Posterior cingulate gyrus (tissue), 11 donors: ENCODE data around the gene INTS2.
"Not testable (repeated sequence)": the region's sequence is repeated elsewhere in the genome, so short reads cannot be mapped to it uniquely, and the experiment has no call there.

ENCODE experiments used
- DNase-seq, 10 donors: peaks; one replicate each; pipeline versions ENCODE4 v3.0.0 to v3.0.0-alpha.2; 2020 to 2021; ENCODE audit warnings: mixed read lengths in 3 of 10
- intact Hi-C: fragments of 100-400 bp; cut with DNase I; formaldehyde crosslinking; loops from one replicate; pipeline ENCODE4 v1.15.1; 2023

INTS2 gene, protein sequence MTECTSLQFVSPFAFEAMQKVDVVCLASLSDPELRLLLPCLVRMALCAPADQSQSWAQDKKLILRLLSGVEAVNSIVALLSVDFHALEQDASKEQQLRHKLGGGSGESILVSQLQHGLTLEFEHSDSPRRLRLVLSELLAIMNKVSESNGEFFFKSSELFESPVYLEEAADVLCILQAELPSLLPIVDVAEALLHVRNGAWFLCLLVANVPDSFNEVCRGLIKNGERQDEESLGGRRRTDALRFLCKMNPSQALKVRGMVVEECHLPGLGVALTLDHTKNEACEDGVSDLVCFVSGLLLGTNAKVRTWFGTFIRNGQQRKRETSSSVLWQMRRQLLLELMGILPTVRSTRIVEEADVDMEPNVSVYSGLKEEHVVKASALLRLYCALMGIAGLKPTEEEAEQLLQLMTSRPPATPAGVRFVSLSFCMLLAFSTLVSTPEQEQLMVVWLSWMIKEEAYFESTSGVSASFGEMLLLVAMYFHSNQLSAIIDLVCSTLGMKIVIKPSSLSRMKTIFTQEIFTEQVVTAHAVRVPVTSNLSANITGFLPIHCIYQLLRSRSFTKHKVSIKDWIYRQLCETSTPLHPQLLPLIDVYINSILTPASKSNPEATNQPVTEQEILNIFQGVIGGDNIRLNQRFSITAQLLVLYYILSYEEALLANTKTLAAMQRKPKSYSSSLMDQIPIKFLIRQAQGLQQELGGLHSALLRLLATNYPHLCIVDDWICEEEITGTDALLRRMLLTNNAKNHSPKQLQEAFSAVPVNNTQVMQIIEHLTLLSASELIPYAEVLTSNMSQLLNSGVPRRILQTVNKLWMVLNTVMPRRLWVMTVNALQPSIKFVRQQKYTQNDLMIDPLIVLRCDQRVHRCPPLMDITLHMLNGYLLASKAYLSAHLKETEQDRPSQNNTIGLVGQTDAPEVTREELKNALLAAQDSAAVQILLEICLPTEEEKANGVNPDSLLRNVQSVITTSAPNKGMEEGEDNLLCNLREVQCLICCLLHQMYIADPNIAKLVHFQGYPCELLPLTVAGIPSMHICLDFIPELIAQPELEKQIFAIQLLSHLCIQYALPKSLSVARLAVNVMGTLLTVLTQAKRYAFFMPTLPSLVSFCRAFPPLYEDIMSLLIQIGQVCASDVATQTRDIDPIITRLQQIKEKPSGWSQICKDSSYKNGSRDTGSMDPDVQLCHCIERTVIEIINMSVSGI

GRCh38 chr17:61927208-61928100 is at the start of gene INTS2:
INTS2 (minus strand) TSS chr17:61927982; CDS start chr17:61926644, 1,338 bp downstream.
- peak; percentile 92 to 99 (median 96) for DNase-seq
- intact Hi-C loops: loop anchor here (1.0 to 10.0 kb wide), 2 partner anchors 63 to 139 kb away; partner anchors contain the start of gene BRIP1

GRCh38 chr17:61974115-61974514 is 46.3 kb upstream of the INTS2 start:
- intact Hi-C loops: no loop called here

DNA sequence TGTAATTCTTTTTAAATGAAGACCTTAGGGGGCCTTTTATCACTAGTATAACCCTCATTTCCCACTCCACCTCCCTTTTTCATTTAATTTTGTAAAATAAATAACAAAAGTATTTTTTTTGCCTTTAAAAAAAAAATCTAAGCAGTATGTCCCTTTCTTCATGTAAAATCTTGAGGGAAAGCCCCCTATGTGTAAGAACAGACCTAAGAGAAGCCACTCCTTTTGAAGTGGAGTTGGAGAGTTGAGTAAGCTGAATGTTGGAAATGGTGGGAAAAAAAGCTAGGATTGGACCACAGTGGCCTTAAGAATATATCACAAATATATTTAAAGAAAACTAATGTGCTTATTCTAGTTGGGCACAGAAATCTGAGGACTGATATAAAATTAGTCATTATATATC is 44.5 kb upstream of the INTS2 start:
- intact Hi-C loops: no loop called here

More at GRCh38 chr17:61974115-61974514, 46.3 kb upstream of the INTS2 start:
- DNase-seq: no peak

GRCh38 chr17:61970030-61970429 is 42.2 kb upstream of the INTS2 start:
- DNase-seq: no peak

More for the DNA sequence above, 44.5 kb upstream of the INTS2 start:
- DNase-seq: no peak

GRCh38 chr17:61968757-61969156 is 41.0 kb upstream of the INTS2 start:
- no peak for DNase-seq
- intact Hi-C loops: no loop called here

More at GRCh38 chr17:61970030-61970429, 42.2 kb upstream of the INTS2 start:
- intact Hi-C loops: no loop called here

GRCh38 chr17:61967729-61968128 is 39.9 kb upstream of the INTS2 start:
- no peak for DNase-seq
- intact Hi-C loops: no loop called here

GRCh38 chr17:61966191-61966590 is 38.4 kb upstream of the INTS2 start:
- intact Hi-C loops: no loop called here
- no peak for DNase-seq

- intact Hi-C loops: no loop called here
- DNase-seq: no peak
These were observed 27.8 kb upstream of the INTS2 start for GRCh38 chr17:61955619-61956018.

DNA sequence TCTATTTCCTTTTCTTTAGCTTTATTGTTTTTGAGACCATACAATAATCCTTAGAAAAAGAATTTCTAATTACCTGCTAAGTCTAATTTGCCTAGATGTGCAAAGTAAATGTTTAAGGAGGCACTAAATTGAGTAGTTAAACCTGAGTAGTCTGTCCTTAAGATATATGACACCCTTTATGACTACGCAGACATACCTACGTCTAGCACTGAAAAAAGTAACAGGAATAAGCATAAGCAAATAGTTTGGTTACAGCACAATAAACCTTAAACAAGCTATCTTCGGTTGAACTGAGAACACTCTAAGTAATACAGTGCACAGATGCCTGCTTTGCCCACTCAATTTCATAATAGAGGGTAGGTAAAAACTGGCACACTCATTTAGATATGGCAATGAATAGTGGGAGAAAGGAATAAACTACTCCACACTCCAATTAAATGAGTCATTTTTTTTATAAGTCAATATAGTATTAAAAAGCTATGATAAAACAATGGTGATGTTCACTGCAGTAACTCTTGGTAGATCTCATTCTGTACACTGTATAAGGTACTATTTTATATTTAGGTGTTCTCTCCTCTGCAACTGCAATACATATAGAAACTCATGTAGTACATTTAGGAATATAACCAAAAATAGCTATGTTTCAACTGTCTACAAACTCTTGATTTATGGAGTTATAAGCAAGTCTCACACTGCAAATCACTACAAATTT is 19.7 kb upstream of the INTS2 start:
- intact Hi-C loops: no loop called here
- no peak for DNase-seq

- intact Hi-C loops: no loop called here
- DNase-seq: no peak
These were observed 18.6 kb upstream of the INTS2 start for GRCh38 chr17:61946359-61946758.

DNA sequence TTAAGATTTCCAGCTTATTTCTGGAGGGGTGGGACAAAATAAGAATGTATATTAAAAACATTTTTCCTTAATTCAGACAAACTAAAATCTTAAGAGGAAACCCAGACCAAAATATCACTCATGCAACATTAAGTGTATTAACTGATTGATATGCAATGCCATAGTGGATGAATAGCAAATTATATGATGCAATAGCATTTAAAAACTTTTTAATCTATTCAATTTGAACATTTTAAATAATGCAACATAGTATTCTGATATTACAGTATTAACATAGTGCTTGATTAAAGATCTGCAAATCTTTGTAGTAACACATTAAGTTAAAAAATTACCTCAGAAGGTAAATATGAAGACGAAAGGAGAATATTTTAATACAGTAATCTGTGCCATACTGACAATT is 15.3 kb upstream of the INTS2 start:
- DNase-seq: no peak
- intact Hi-C loops: no loop called here

DNA sequence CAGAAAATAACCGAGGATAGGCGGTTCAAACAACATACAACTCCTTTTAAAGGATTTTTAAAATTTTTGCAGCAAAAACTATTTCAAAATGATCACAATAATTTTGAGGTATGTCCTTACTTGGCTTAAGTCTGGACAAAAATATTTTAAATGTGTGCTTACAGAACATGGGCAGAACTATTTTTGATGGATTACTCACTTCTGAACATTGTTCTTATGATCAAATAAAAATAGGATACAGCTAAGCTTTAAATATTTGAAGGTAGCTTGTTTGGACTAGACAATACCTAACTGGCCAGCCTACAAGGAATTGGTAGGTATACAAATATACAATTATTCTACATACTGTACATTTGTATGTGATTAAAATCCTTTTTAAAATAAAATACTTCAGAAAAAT is 14.3 kb upstream of the INTS2 start:
- DNase-seq: no peak
- intact Hi-C loops: no loop called here

DNA sequence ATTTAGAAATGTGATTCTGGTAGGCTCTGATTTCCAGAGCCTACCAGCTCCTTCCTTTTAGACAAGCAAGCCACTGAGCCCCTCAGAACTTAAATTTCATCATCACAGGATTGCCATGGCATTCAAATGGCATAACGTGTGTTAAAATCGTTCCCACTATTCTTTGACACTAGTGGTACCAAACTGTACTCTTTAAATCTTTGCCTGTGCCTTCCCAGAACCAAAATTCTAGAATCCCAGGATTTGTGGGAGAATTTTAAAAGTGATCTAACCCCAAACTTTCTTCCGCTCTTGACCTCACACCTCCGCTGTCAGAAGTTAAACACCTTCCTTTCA is 287 bp upstream of the INTS2 start:
- no peak for DNase-seq
- intact Hi-C loops: loop anchor here (10.0 kb wide), 1 partner anchor 63 kb away; the partner anchor contains the start of gene BRIP1

- intact Hi-C loops: loop anchor here (1.0 to 10.0 kb wide), 2 partner anchors 62 to 139 kb away; partner anchors contain the start of gene BRIP1
- DNase-seq: no peak
These were observed 965 bp downstream of the INTS2 start for GRCh38 chr17:61926826-61927207.

- DNase-seq, intact Hi-C loops: not testable (repeated sequence)
These were observed 12.6 kb downstream of the INTS2 start for GRCh38 chr17:61915162-61915561.

- intact Hi-C loops: no loop called here
- no peak for DNase-seq
These were observed 19.3 kb downstream of the INTS2 start for GRCh38 chr17:61908292-61909037.

- DNase-seq: no peak
- intact Hi-C loops: no loop called here
These were observed 20.4 kb downstream of the INTS2 start for GRCh38 chr17:61907361-61907760.

DNA sequence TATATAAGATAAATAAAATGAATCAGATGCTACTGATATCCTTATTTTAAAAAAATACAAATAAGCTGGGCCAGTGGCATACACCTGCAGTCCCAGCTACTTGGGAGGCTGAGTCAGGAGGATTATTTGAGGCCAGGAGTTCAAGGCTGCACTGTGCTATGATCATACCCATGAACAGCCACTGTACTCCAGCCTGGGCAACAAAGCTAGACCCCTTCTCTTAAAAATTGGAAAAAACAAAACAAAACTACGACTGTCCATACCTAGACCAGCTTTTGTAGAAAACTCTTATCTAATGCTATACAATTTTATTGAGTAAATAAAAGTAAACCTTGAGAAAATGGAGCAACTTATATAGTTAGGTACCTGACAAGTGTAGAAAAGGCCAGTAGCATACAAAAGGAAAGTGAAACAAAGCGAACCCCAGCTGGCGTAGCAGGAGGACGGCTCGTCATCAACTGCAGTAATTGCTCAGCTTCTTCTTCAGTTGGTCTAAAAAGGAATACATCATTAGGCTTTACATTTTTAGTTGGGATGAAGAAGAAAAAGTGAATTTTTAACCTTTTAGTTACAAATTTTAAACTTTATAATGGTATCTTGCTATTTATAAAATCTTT is 23.6 kb downstream of the INTS2 start:
- intact Hi-C loops: no loop called here

More for the DNA sequence above, 23.6 kb downstream of the INTS2 start:
- no peak for DNase-seq
